ENCODE data around the gene PIK3R3. TPM values are rescaled to one million over a fixed set of nuclear protein-coding genes. Genes with fewer than 3 reads are reported as not detected.
A peak's percentile ranks its signal among the peaks of the same experiment; 100 is the strongest.

The PIK3R3 gene
- total and polyA plus RNA-seq, 9 of the 15 experiments (the other 6 are each of a cell fraction or from before 2014, with no cell fraction given): 1.4 to 7.7 (median 4.6) TPM

DNA sequence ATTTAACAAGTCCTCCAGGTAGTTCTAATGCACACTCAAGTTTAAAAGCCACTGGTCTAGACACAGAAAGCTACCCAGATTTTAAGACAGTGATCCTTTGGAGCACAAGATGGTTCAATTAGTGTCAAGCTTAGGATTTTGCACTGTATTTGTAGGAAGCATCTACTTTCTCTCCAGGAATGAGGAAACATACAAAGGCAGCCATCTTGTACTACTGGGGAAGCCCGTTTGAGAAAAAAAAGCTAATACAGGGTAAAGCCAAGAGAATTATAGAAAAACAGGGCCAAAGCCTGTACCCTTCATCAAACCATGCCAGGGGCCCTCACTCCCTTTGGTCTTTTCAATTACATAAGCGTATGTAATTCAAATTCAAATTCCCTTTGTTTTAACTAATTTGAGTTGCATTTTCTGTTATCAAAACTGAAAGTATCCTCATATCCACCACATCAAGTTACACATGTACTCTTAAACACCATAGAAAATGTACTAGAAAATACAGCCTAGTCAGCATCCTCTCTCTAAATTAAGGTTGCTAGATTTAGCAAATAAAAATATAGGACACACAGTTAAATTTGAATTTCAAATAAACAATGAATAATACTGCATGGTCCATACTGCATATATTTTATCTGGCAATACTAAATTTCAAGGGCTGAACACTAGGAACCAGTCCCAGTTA is 17.4 kb downstream of the PIK3R3 start (continued):
- TF ChIP-seq YY1 (IDR thresholded peaks at IDR 0.05; ENCODE audit: borderline replicate concordance in 1 of 3, control insufficient read depth in 1 of 3, extremely low read depth in 1 of 3, insufficient read depth in 3 of 3, insufficient read length in 1 of 3, insufficient replicate concordance in 2 of 3, low read depth in 1 of 3, low read length in 2 of 3) (peak in 1 of 3 experiments; percentile 77), SMARCA5 (IDR thresholded peaks at IDR 0.05) (no peak), MYNN (IDR thresholded peaks at IDR 0.05) (no peak), MYNN (CRISPR knock-in tag; IDR thresholded peaks at IDR 0.05) (no peak), RB1 (IDR thresholded peaks at IDR 0.05; ENCODE audit: low read depth) (no peak), ZNF764 (CRISPR knock-in tag; IDR thresholded peaks at IDR 0.05; ENCODE audit: low read depth) (no peak), SNIP1 (IDR thresholded peaks at IDR 0.05; ENCODE audit: low read depth) (no peak), MCM2 (IDR thresholded peaks at IDR 0.05; ENCODE audit: low read depth) (no peak), PHF20 (IDR thresholded peaks at IDR 0.05; ENCODE audit: partially characterized antibody) (no peak), NR4A1 (CRISPR knock-in tag; IDR thresholded peaks at IDR 0.05) (no peak), NR4A1 (tag; IDR thresholded peaks at IDR 0.05) (peak; percentile 43; the same call in 1 of the 2 replicates), NFATC3 (IDR thresholded peaks at IDR 0.05) (no peak), TAF9B (IDR thresholded peaks at IDR 0.05; ENCODE audit: partially characterized antibody) (no peak), ZNF76 (CRISPR knock-in tag; IDR thresholded peaks at IDR 0.05; ENCODE audit: borderline replicate concordance) (0 out of 2 replicates have a peak, but pooled peaks have one; percentile 41), SUPT5H (IDR thresholded peaks at IDR 0.05) (no peak), E2F3 (CRISPR knock-in tag; IDR thresholded peaks at IDR 0.05) (no peak), GATAD2B (IDR thresholded peaks at IDR 0.05; ENCODE audit: borderline replicate concordance) (peak; percentile 50; the same call in 1 of the 2 replicates), C11orf30 (IDR thresholded peaks at IDR 0.05; ENCODE audit: low read depth) (peak; percentile 89), TBL1XR1 (IDR thresholded peaks at IDR 0.05; ENCODE audit: low read length in 2 of 2) (no peak)
- TF ChIP-seq, protein P1, sequence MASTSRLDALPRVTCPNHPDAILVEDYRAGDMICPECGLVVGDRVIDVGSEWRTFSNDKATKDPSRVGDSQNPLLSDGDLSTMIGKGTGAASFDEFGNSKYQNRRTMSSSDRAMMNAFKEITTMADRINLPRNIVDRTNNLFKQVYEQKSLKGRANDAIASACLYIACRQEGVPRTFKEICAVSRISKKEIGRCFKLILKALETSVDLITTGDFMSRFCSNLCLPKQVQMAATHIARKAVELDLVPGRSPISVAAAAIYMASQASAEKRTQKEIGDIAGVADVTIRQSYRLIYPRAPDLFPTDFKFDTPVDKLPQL (IDR thresholded peaks at IDR 0.05; ENCODE audit: extremely low read depth, insufficient read length): no peak
- TF ChIP-seq, protein P2, sequence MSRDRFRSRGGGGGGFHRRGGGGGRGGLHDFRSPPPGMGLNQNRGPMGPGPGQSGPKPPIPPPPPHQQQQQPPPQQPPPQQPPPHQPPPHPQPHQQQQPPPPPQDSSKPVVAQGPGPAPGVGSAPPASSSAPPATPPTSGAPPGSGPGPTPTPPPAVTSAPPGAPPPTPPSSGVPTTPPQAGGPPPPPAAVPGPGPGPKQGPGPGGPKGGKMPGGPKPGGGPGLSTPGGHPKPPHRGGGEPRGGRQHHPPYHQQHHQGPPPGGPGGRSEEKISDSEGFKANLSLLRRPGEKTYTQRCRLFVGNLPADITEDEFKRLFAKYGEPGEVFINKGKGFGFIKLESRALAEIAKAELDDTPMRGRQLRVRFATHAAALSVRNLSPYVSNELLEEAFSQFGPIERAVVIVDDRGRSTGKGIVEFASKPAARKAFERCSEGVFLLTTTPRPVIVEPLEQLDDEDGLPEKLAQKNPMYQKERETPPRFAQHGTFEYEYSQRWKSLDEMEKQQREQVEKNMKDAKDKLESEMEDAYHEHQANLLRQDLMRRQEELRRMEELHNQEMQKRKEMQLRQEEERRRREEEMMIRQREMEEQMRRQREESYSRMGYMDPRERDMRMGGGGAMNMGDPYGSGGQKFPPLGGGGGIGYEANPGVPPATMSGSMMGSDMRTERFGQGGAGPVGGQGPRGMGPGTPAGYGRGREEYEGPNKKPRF (IDR thresholded peaks at IDR 0.05; ENCODE audit: low read depth, low read length): no peak
- TF ChIP-seq, protein P3, sequence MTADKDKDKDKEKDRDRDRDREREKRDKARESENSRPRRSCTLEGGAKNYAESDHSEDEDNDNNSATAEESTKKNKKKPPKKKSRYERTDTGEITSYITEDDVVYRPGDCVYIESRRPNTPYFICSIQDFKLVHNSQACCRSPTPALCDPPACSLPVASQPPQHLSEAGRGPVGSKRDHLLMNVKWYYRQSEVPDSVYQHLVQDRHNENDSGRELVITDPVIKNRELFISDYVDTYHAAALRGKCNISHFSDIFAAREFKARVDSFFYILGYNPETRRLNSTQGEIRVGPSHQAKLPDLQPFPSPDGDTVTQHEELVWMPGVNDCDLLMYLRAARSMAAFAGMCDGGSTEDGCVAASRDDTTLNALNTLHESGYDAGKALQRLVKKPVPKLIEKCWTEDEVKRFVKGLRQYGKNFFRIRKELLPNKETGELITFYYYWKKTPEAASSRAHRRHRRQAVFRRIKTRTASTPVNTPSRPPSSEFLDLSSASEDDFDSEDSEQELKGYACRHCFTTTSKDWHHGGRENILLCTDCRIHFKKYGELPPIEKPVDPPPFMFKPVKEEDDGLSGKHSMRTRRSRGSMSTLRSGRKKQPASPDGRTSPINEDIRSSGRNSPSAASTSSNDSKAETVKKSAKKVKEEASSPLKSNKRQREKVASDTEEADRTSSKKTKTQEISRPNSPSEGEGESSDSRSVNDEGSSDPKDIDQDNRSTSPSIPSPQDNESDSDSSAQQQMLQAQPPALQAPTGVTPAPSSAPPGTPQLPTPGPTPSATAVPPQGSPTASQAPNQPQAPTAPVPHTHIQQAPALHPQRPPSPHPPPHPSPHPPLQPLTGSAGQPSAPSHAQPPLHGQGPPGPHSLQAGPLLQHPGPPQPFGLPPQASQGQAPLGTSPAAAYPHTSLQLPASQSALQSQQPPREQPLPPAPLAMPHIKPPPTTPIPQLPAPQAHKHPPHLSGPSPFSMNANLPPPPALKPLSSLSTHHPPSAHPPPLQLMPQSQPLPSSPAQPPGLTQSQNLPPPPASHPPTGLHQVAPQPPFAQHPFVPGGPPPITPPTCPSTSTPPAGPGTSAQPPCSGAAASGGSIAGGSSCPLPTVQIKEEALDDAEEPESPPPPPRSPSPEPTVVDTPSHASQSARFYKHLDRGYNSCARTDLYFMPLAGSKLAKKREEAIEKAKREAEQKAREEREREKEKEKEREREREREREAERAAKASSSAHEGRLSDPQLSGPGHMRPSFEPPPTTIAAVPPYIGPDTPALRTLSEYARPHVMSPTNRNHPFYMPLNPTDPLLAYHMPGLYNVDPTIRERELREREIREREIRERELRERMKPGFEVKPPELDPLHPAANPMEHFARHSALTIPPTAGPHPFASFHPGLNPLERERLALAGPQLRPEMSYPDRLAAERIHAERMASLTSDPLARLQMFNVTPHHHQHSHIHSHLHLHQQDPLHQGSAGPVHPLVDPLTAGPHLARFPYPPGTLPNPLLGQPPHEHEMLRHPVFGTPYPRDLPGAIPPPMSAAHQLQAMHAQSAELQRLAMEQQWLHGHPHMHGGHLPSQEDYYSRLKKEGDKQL (CRISPR knock-in tag; IDR thresholded peaks at IDR 0.05; ENCODE audit: borderline replicate concordance): no peak

Measured in K562 (cell line).